Transverse colon (tissue), 4 donors: Measurements from ENCODE around the gene ATRAID. TPM values are rescaled to one million over a fixed set of nuclear protein-coding genes. Genes with fewer than 3 reads are reported as not detected.

ENCODE experiments used
- DNase-seq: peaks from one replicate; pipeline ENCODE4 v3.0.0-alpha.2; 2019
- H3K27ac ChIP-seq, 4 donors: fragments of 200-600 bp; sonication (generic); 2 replicates each; pipeline ENCODE4 v1.5.1; 2016 to 2018; ENCODE audit warnings: inconsistent platforms in 4 of 4
- H3K27me3 ChIP-seq: fragments of 200-600 bp; sonication (generic); 2 replicates; pipeline ENCODE4 v1.5.1; 2017; ENCODE audit warnings: inconsistent platforms
- H3K36me3 ChIP-seq, 4 donors: fragments of 200-600 bp; sonication (generic); 2 replicates each; pipeline ENCODE4 v1.5.1; 2017 to 2019; ENCODE audit warnings: inconsistent platforms in 4 of 4
- H3K4me1 ChIP-seq, 4 donors: fragments of 200-600 bp; sonication (generic); 2 replicates each; pipeline ENCODE4 v1.5.1; 2017 to 2020; ENCODE audit warnings: inconsistent platforms in 4 of 4
- H3K4me3 ChIP-seq, 4 donors: fragments of 200-600 bp; sonication (generic); 1 replicate in 1 of 4; 2 replicates in 3 of 4; pipeline versions ENCODE4 v1.5.1 to v1.6.1; 2017 to 2019; ENCODE audit warnings: inconsistent platforms in 4 of 4
- H3K9me3 ChIP-seq, 2 donors: fragments of 200-600 bp; sonication (generic); 2 replicates each; pipeline ENCODE4 v1.5.1; 2017 to 2019; ENCODE audit warnings: inconsistent platforms in 2 of 2
- CTCF ChIP-seq, 5 experiments: fragments of 200-600 bp in 3 of 5; fragments of 450-650 bp in 2 of 5; sonication (generic) in 3 of 5; IDR thresholded peaks; 1 replicate in 2 of 5; 2 replicates in 3 of 5; pipeline ENCODE4 v1.5.1; 2016 to 2017; ENCODE audit warnings: antibody characterized with exemption in 5 of 5, inconsistent platforms in 3 of 5, mild to moderate bottlenecking in 2 of 5, moderate library complexity in 1 of 5
- EP300 ChIP-seq: sonication (generic); formaldehyde crosslinking; IDR thresholded peaks from one replicate; pipeline ENCODE4 v1.6.1; 2017; ENCODE audit warnings: antibody characterized with exemption, low read depth
- POLR2A ChIP-seq: fragments of 450-650 bp; IDR thresholded peaks from one replicate; pipeline ENCODE4 v1.6.1; 2016; ENCODE audit warnings: antibody characterized with exemption, mild to moderate bottlenecking, moderate library complexity
- POLR2AphosphoS5 ChIP-seq, 3 donors: sonication (generic); formaldehyde crosslinking; IDR thresholded peaks; one replicate each; pipeline ENCODE4 v1.6.1; 2016; ENCODE audit warnings: antibody characterized with exemption in 3 of 3
- WGBS, 2 donors: methylation state at CpG; one replicate each; pipeline ENCODE4 v1.1.5; 2018; ENCODE audit warnings: low coverage in 1 of 2; 5-methylcytosine and 5-hydroxymethylcytosine counted together
- in situ Hi-C, 4 donors: fragments of 200-750 bp; cut with MboI; loops; one replicate each; pipeline versions ENCODE4 v1.15.0 to v1.15.1; 2017; ENCODE audit warnings: low sequenced_read_pairs in 3 of 4, low pct_ligation_motif_present in 1 of 4, low pct_unique_long_range_greater_than_20kb in 1 of 4
- intact Hi-C: fragments of 100-400 bp; cut with DNase I; formaldehyde crosslinking; loops from one replicate; pipeline ENCODE4 v1.15.1; 2023; ENCODE audit warnings: low total_unique reads
- total RNA-seq, 4 donors: library from RNA; depleted of rRNA; stranded (reverse); fragments of >200 nt; gene quantifications; one replicate each; pipeline ENCODE4 v1.1.0, GENCODE V29; 2016

Gene ATRAID
- total RNA-seq, 4 donors from 2014 or later = 64.7 to 179 (median 121) TPM

- intact Hi-C loops = no loop called here
- 79 to 95% methylated on average over 2 of the region's 2 CpGs for WGBS, 2 donors
- H3K27ac ChIP-seq = no peak overlapping the region
- H3K9me3 ChIP-seq = no peaks in the 10 kb centered on the region
- H3K27me3 ChIP-seq = no peaks in the 10 kb centered on the region
- H3K36me3 ChIP-seq = peaks cover 0 to 59% (median 22%) of the 10 kb centered on the region in 4 donors
- TF ChIP-seq POLR2A (no peak), EP300 (no peak), CTCF (IDR thresholded peaks at IDR 0.05) (no peak), POLR2AphosphoS5 (IDR thresholded peaks at IDR 0.05) (no peak)
- no peak for DNase-seq
- in situ Hi-C loops = no loop called here
- no peaks in the 10 kb centered on the region for H3K4me1 ChIP-seq
- no peak overlapping the region for H3K4me3 ChIP-seq
Measured at GRCh38 chr2:27227501-27227900, 15.7 kb downstream of the ATRAID start.

- no peak for DNase-seq
Measured at GRCh38 chr2:27231921-27232320, 20.1 kb downstream of the ATRAID start.

GRCh38 chr2:27233341-27233740 is 21.5 kb downstream of the ATRAID start:
- no peaks in the 10 kb centered on the region for H3K9me3 ChIP-seq
- H3K4me3 ChIP-seq = no peak overlapping the region
- DNase-seq = no peak
- 93% methylated on average over 14 of the region's 14 CpGs; no CpG with 5 or more reads in 1 of the 2 donors for WGBS, 2 donors
- TF ChIP-seq CTCF (IDR thresholded peaks at IDR 0.05) = no peak
- no peak for TF ChIP-seq POLR2AphosphoS5 (IDR thresholded peaks at IDR 0.05)
- TF ChIP-seq EP300 = no peak
- no peak for TF ChIP-seq POLR2A
- H3K27ac ChIP-seq = no peak overlapping the region
- H3K27me3 ChIP-seq = no peaks in the 10 kb centered on the region
- H3K36me3 ChIP-seq = peaks cover 0 to 59% (median 15%) of the 10 kb centered on the region in 4 donors
- in situ Hi-C loops = no loop called here
- intact Hi-C loops = no loop called here
- no peaks in the 10 kb centered on the region for H3K4me1 ChIP-seq

More at GRCh38 chr2:27231921-27232320, 20.1 kb downstream of the ATRAID start:
- WGBS, 2 donors = 94% methylated on average over 13 of the region's 13 CpGs; no CpG with 5 or more reads in 1 of the 2 donors
- Histone ChIP-seq H3K9me3 (no peaks in the 10 kb centered on the region), H3K27ac (no peak overlapping the region), H3K4me3 (no peak overlapping the region), H3K36me3 (peaks cover 0 to 62% (median 15%) of the 10 kb centered on the region in 4 donors), H3K4me1 (no peaks in the 10 kb centered on the region), H3K27me3 (no peaks in the 10 kb centered on the region)
- intact Hi-C loops = no loop called here
- TF ChIP-seq POLR2A (no peak), EP300 (no peak), CTCF (IDR thresholded peaks at IDR 0.05) (no peak), POLR2AphosphoS5 (IDR thresholded peaks at IDR 0.05) (no peak)
- in situ Hi-C loops = no loop called here

GRCh38 chr2:27236136-27236535 is 24.3 kb downstream of the ATRAID start:
- intact Hi-C loops = no loop called here
- Histone ChIP-seq H3K27me3 (no peaks in the 10 kb centered on the region), H3K36me3 (peaks cover 0 to 74% (median 19%) of the 10 kb centered on the region in 4 donors), H3K4me1 (no peaks in the 10 kb centered on the region), H3K4me3 (no peak overlapping the region), H3K9me3 (no peaks in the 10 kb centered on the region), H3K27ac (no peak overlapping the region)
- no peak for TF ChIP-seq POLR2A
- no peak for TF ChIP-seq EP300
- no peak for TF ChIP-seq POLR2AphosphoS5 (IDR thresholded peaks at IDR 0.05)
- TF ChIP-seq CTCF (IDR thresholded peaks at IDR 0.05) = no peak
- DNase-seq = no peak
- 98% methylated on average over 12 of the region's 12 CpGs; no CpG with 5 or more reads in 1 of the 2 donors for WGBS, 2 donors
- in situ Hi-C loops = no loop called here
